ENCODE measurements around the gene NDOR1.
"Not testable (repeated sequence)": the region's sequence is repeated elsewhere in the genome, so short reads cannot be mapped to it uniquely, and the experiment has no call there.

Gene NDOR1

GRCh38 chr9:137256362-137256761 is 50.9 kb downstream of the NDOR1 start:
- in situ Hi-C loops (cut with MboI; ENCODE audit: low sequenced_read_pairs) = no loop called here

GRCh38 chr9:137256856-137257255 is 51.4 kb downstream of the NDOR1 start:
- in situ Hi-C loops (cut with MboI; ENCODE audit: low sequenced_read_pairs) = no loop called here

GRCh38 chr9:137262173-137262908 is 56.8 kb downstream of the NDOR1 start:
- in situ Hi-C loops (cut with MboI; ENCODE audit: low sequenced_read_pairs) = not testable (repeated sequence)

- in situ Hi-C loops (cut with MboI; ENCODE audit: low sequenced_read_pairs) = no loop called here
Observed at GRCh38 chr9:137262909-137263285, 57.4 kb downstream of the NDOR1 start.

GRCh38 chr9:137263506-137263905 is 58.0 kb downstream of the NDOR1 start:
- in situ Hi-C loops (cut with MboI; ENCODE audit: low sequenced_read_pairs) = no loop called here

- in situ Hi-C loops (cut with MboI; ENCODE audit: low sequenced_read_pairs) = no loop called here
Observed at GRCh38 chr9:137264067-137264466, 58.6 kb downstream of the NDOR1 start.

GRCh38 chr9:137265496-137266161 is 60.1 kb downstream of the NDOR1 start:
- in situ Hi-C loops (cut with MboI; ENCODE audit: low sequenced_read_pairs) = no loop called here

- in situ Hi-C loops (cut with MboI; ENCODE audit: low sequenced_read_pairs) = no loop called here
Observed at GRCh38 chr9:137266162-137266527, 60.6 kb downstream of the NDOR1 start.
